Ovary (tissue), 9 donors: ENCODE results near the gene NEK9. TPM values are rescaled to one million over a fixed set of nuclear protein-coding genes. Genes with fewer than 3 reads are reported as not detected.

Source experiments
- DNase-seq, 5 donors: peaks; one replicate each; pipeline ENCODE4 v3.0.0-alpha.2; 2019 to 2020
- H3K27ac ChIP-seq, 2 donors: fragments of 200-600 bp; one replicate each; pipeline versions ENCODE4 v1.5.1 to v1.8.0; 2019 to 2022
- H3K27me3 ChIP-seq: fragments of 200-600 bp; one replicate; pipeline ENCODE4 v1.8.0; 2022
- H3K36me3 ChIP-seq: fragments of 200-600 bp; sonication (generic); one replicate; pipeline ENCODE4 v1.5.1; 2019
- H3K4me1 ChIP-seq: one replicate; pipeline ENCODE4 v1.8.1; 2013; ENCODE audit warnings: mild to moderate bottlenecking, moderate library complexity; ENCODE audit not compliant: insufficient read depth
- H3K4me3 ChIP-seq: fragments of 200-600 bp; sonication (generic); one replicate; pipeline ENCODE4 v1.5.1; 2017
- H3K9me3 ChIP-seq, 2 donors: fragments of 200-600 bp in 1 of 2; sonication (generic) in 1 of 2; one replicate each; pipeline versions ENCODE4 v1.5.1 to v1.8.1; 2013 to 2019; ENCODE audit warnings: mild to moderate bottlenecking in 1 of 2, moderate library complexity in 1 of 2
- CTCF ChIP-seq, 3 donors: fragments of 450-650 bp in 2 of 3; fragments of 200-600 bp in 1 of 3; IDR thresholded peaks; one replicate each; pipeline versions ENCODE4 v1.5.1 to v1.8.0; 2016 to 2022; ENCODE audit warnings: antibody characterized with exemption in 3 of 3, mild to moderate bottlenecking in 1 of 3
- EP300 ChIP-seq: sonication (generic); formaldehyde crosslinking; IDR thresholded peaks from one replicate; pipeline ENCODE4 v1.6.1; 2017; ENCODE audit warnings: antibody characterized with exemption
- POLR2A ChIP-seq: fragments of 450-650 bp; IDR thresholded peaks from one replicate; pipeline ENCODE4 v1.6.1; 2017; ENCODE audit warnings: antibody characterized with exemption, mild to moderate bottlenecking, moderate library complexity
- WGBS, 3 donors: extraction: QIAGEN DNeasy Blood & Tissue Kit in 1 of 3; methylation state at CpG; one replicate each; pipeline versions ENCODE4 v1.1.5 to v1.1.7; 2013 to 2017; 5-methylcytosine and 5-hydroxymethylcytosine counted together
- intact Hi-C, 4 donors: fragments of 100-400 bp; cut with DNase I; formaldehyde crosslinking; loops; one replicate each; pipeline versions ENCODE4 v1.11.0 to v1.15.1; 2022 to 2023
- polyA plus RNA-seq, 2 donors: library from polyadenylated mRNA; stranded (reverse); fragments of 200-250 nt in 1 of 2; fragments of 350-450 nt in 1 of 2; fragmentation: Illumina TruSeq in 1 of 2; extraction: RNeasy Lipid Tissue Mini Kit (QIAGEN cat#74804) in 1 of 2; gene quantifications; one replicate each; pipeline ENCODE4 v1.2.3, GENCODE V29; 2013 to 2014
- total RNA-seq, 7 donors: library from RNA; depleted of rRNA in 2 of 7; stranded (reverse); fragments of >200 nt in 2 of 7; fragmentation: NEBNext Ultra II Directional in 3 of 7; extraction: Animal tissue kit (Norgen Biotek cat#: 25700) in 3 of 7; gene quantifications; one replicate each; pipeline versions ENCODE4 v1.1.0 to v1.2.4, GENCODE V29; 2016 to 2023
- donor health status: DM: no; HTN: no; CAD: no; lungs with moderate emphysema.
- donor health status: DM: no; HTN: no; CAD: no.
- donor health status: Bipolar disorder and iron deficiency.
- donor health status: DM: yes; HTN: yes; CAD: no.
- donor health status: DM: no; HTN: no; CAD: no.
- donor health status: DM: yes; HTN: yes; CAD: no.

The NEK9 gene
- total and polyA plus RNA-seq, 9 donors: 57.0 to 140 (median 105) TPM

DNA sequence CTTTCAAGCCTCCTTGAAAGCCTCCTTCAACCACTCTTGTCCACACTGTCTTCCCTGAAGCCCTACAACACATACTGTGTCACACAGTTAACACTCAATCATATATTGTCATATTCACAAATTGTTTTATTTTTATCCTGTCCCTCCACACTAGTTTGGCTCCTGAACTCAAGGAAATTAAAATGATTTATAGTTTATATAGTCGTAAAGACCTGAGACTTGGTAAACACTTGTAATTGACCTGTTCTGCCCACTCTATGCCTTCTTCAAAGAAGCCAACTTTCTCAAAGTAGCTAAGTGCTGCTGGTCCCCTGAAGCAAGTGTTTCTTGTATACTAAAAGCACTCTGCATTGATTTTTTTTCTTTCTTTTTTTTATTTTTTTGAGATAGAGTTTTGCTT is 15.6 kb upstream of the NEK9 start:
- Histone ChIP-seq H3K4me1 (peaks cover 9% of the 10 kb centered on the region), H3K27ac (no peak overlapping the region), H3K4me3 (no peak overlapping the region), H3K27me3 (no peaks in the 10 kb centered on the region), H3K9me3 (no peaks in the 10 kb centered on the region), H3K36me3 (no peaks in the 10 kb centered on the region)
- DNase-seq: no peak
- intact Hi-C loops: loop anchor here in 1 of 4 donors (10.0 kb wide), 1 partner anchor 342 kb away; no protein-coding TSS in a partner anchor
- WGBS, 3 donors: 26 to 34% (median 27%) methylated on average over 1 of the region's 1 CpG
- TF ChIP-seq CTCF (IDR thresholded peaks at IDR 0.05): no peak
- no peak for TF ChIP-seq EP300
- TF ChIP-seq POLR2A: no peak

- TF ChIP-seq EP300: no peak
- peak in 1 of 3 donors; percentile 27 for TF ChIP-seq CTCF (IDR thresholded peaks at IDR 0.05)
- intact Hi-C loops: loop anchor here in 1 of 4 donors (10.0 kb wide), 1 partner anchor 343 kb away; no protein-coding TSS in a partner anchor
- no peak overlapping the region for H3K27ac ChIP-seq
- no peaks in the 10 kb centered on the region for H3K36me3 ChIP-seq
- H3K4me3 ChIP-seq: no peak overlapping the region
- no peak for DNase-seq
- peaks cover 6% of the 10 kb centered on the region for H3K4me1 ChIP-seq
- no peaks in the 10 kb centered on the region for H3K27me3 ChIP-seq
- no peaks in the 10 kb centered on the region for H3K9me3 ChIP-seq
Measured at GRCh38 chr14:75141967-75142366, 15.1 kb upstream of the NEK9 start.

DNA sequence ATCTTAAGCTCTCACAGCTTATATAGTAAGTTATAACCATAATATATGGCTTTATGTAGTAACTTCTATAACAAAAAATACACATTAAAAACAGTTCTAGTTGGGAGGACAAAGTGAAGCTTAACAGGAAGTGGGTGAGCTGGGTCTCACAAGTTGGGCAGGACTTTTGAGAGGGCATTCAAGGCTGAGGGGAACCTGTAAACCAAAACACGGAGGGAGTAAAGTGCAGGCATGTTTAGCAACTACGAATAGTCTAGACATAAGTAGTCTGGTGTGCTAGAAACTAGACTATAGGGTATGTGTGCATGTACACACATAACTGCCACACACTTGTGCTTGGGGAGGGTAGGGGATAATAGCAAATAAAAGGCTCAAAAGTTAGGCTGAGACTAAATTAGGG is 14.2 kb upstream of the NEK9 start:
- no peaks in the 10 kb centered on the region for H3K27me3 ChIP-seq
- WGBS, 3 donors: 73 to 85% (median 75%) methylated on average over 2 of the region's 2 CpGs
- H3K36me3 ChIP-seq: no peaks in the 10 kb centered on the region
- intact Hi-C loops: loop anchor here in 1 of 4 donors (10.0 kb wide), 1 partner anchor 344 kb away; no protein-coding TSS in a partner anchor
- H3K9me3 ChIP-seq: no peaks in the 10 kb centered on the region
- no peak overlapping the region for H3K4me3 ChIP-seq
- no peak overlapping the region for H3K27ac ChIP-seq
- TF ChIP-seq EP300 (no peak), CTCF (IDR thresholded peaks at IDR 0.05) (no peak), POLR2A (no peak)
- H3K4me1 ChIP-seq: peaks cover 5% of the 10 kb centered on the region
- no peak for DNase-seq

- intact Hi-C loops: loop anchor here in 1 of 4 donors (10.0 kb wide), 1 partner anchor 344 kb away; no protein-coding TSS in a partner anchor
- no peak for DNase-seq
- Histone ChIP-seq H3K27ac (no peak overlapping the region), H3K4me3 (no peak overlapping the region), H3K4me1 (peaks cover 5% of the 10 kb centered on the region), H3K9me3 (no peaks in the 10 kb centered on the region), H3K36me3 (no peaks in the 10 kb centered on the region), H3K27me3 (no peaks in the 10 kb centered on the region)
- no peak for TF ChIP-seq CTCF (IDR thresholded peaks at IDR 0.05)
- TF ChIP-seq POLR2A: no peak
- TF ChIP-seq EP300: no peak
- 80 to 88% (median 83%) methylated on average over 2 of the region's 2 CpGs for WGBS, 3 donors
Measured at GRCh38 chr14:75140620-75141019, 13.8 kb upstream of the NEK9 start.
